ENCODE measurements around the gene TNRC6B.

DNA sequence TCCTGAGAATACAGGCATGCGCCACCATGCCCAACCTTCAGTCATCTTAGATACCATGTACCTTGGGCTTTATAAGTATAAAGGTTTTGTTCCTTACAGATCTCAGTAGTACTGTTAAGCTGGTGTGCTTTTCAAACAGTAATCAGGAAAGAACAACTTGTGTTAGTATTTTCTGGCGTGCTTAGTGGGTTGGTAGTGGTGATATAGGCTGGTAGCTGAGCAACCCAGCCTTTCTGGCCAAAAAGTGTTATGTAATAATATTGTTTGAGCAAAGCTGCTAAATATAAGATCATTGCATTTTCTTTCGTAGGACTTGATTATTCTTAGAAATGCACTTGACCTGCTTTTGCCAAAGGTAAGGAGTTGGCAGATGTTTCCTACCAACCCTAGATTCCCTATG, 175.0 kb downstream of the TNRC6B start:
- TF ChIP-seq POLR2A (IDR thresholded peaks at IDR 0.05) (no peak), EP300 (IDR thresholded peaks at IDR 0.05) (no peak)
- TF ChIP-seq, protein P1, sequence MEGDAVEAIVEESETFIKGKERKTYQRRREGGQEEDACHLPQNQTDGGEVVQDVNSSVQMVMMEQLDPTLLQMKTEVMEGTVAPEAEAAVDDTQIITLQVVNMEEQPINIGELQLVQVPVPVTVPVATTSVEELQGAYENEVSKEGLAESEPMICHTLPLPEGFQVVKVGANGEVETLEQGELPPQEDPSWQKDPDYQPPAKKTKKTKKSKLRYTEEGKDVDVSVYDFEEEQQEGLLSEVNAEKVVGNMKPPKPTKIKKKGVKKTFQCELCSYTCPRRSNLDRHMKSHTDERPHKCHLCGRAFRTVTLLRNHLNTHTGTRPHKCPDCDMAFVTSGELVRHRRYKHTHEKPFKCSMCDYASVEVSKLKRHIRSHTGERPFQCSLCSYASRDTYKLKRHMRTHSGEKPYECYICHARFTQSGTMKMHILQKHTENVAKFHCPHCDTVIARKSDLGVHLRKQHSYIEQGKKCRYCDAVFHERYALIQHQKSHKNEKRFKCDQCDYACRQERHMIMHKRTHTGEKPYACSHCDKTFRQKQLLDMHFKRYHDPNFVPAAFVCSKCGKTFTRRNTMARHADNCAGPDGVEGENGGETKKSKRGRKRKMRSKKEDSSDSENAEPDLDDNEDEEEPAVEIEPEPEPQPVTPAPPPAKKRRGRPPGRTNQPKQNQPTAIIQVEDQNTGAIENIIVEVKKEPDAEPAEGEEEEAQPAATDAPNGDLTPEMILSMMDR (IDR thresholded peaks at IDR 0.05): no peak

All from tibial nerve (tissue), 4 donors.